GM13977 (cell line): ENCODE measurements around the gene PTPRJ.

Experiments used
- DNase-seq: peaks from one replicate; pipeline ENCODE4 v3.0.0; 2012; ENCODE audit warnings: low spot score
- in situ Hi-C: fragments of 300-500 bp; cut with MboI; formaldehyde crosslinking; loops from one replicate; pipeline ENCODE4 v1.12.0; 2022; ENCODE audit warnings: low sequenced_read_pairs, low pct_unique_long_range_greater_than_20kb, mixed read lengths, inconsistent platforms; ENCODE audit not compliant: unreplicated experiment
- TF ChIP-seq, protein P1 (sequence below): IDR thresholded peaks from 2 replicates; pipeline ENCODE4 v1.5.1; 2012; ENCODE audit warnings: mild to moderate bottlenecking, control low read depth; ENCODE audit not compliant: insufficient read depth; ENCODE audit errors: extremely low read depth, missing control alignments

The PTPRJ gene

DNA sequence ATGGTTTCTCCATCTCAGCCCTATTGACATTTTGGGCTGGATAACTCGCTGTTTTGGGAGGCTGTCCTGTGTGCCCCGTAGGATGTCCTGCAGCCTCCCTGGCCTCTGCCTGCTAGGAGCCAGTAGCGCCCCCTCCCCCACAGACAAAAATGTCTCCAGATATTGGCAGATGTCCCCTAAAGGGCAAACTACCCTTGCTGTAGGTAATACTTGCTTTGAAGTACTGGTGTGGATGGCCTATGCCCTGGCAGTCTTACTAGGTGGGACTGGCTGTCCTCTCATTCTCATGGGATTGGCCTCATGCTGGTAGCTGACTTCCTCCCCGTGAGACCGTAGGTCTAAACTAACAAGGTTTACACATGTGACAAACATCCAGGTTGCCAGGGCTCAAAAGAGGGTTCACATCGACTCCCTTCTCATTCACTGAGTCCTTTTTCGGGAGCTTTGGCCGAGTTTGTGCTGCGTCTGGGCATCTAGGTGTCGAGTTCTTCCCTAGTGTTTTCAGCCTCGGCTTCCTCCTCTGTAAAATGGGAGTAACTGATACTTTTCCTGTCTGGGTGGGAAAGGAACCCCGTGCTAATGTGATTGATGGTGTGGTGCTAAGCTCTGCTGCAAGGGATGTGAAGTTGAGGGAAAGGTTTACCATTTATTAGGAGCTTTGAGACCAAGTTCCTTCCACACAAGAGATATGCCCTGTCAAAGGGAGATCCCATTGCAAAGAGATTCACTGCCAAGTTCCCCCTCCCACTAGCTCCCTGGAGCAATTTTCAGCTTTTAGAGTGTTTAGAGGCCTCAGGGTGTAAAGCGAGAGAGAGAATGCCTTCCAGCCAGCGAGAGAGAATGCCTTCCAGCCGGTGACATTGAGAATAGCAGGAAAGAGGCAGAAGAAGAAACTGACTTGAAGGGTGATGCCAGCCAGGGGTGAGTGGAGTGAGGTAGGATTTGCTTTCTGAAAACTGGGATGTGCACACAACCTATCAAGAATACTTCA, 17.0 kb downstream of the PTPRJ start:
- TF ChIP-seq, protein P1, sequence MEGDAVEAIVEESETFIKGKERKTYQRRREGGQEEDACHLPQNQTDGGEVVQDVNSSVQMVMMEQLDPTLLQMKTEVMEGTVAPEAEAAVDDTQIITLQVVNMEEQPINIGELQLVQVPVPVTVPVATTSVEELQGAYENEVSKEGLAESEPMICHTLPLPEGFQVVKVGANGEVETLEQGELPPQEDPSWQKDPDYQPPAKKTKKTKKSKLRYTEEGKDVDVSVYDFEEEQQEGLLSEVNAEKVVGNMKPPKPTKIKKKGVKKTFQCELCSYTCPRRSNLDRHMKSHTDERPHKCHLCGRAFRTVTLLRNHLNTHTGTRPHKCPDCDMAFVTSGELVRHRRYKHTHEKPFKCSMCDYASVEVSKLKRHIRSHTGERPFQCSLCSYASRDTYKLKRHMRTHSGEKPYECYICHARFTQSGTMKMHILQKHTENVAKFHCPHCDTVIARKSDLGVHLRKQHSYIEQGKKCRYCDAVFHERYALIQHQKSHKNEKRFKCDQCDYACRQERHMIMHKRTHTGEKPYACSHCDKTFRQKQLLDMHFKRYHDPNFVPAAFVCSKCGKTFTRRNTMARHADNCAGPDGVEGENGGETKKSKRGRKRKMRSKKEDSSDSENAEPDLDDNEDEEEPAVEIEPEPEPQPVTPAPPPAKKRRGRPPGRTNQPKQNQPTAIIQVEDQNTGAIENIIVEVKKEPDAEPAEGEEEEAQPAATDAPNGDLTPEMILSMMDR = no peak
- in situ Hi-C loops = no loop called here
- no peak for DNase-seq

DNA sequence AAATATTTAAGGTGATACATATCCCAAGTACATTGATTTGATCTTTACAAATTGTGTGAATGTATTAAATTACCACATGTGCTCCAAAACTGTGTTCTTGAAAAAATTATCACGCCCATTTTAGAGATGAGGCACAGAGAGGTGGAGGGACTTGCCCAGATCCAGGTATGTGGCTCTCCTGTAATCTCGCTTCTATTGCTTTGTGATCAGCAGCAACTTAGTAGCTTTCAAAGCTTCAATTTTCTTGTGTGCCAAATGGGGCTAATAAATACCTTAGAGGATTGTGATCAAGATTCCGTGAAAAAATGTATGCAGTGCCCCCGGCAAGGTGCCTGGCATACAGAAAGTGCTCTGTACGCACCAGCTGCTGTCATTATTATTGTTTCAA, 18.0 kb downstream of the PTPRJ start:
- no peak for DNase-seq
- TF ChIP-seq, protein P1 = no peak
- in situ Hi-C loops = no loop called here

DNA sequence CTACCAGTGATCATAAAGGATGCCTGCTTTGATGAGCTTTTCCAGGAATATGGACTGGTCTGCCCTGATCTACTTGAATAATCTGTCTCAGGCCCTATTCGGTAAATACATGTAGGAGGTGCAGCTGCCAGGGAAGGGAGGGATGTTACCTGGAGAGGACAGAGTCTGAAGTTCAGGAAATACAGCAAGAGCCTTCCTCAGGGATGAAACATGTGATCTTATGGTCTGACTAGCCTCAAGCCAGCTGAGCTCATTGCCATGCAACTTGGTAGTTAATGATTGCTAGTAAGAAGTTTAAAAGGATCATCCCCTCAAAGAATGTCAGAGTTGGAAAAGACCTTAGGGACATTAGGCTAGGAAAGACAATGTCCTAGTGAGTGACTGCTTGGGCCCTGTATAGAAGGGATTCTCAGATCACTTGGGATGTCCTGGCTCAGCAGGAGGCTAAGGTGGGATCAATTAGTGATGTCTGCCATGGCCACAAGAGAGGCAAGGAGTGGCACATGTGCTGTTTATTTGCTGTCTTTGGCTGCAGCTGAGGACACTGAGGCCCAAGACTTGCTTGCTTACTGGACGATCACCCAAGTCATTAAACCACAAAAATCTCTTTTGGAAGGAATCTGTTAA, 18.5 kb downstream of the PTPRJ start:
- no peak for DNase-seq

DNA sequence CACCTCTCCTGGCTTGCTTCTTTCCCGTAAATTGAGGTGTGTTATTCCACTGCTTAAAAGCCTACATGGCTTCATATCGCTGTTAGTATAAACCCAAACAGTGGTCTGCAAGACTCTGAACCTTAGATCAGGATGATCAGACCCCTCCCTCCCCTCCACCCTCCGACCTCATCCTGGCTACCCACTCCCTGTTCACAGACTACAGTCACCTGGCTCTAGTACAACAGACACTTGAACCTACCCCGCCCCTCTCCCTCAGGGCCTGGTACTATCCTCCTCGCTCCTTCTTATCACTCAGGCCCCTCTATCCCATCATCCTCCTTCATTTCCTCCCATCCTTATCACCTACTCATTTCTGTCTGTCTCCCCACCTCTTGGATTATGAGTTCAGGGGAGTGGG, 20.1 kb downstream of the PTPRJ start:
- in situ Hi-C loops = no loop called here
- no peak for DNase-seq
- TF ChIP-seq, protein P1 = no peak

More for the DNA sequence above, 18.5 kb downstream of the PTPRJ start:
- in situ Hi-C loops = no loop called here
- TF ChIP-seq, protein P1 = no peak

DNA sequence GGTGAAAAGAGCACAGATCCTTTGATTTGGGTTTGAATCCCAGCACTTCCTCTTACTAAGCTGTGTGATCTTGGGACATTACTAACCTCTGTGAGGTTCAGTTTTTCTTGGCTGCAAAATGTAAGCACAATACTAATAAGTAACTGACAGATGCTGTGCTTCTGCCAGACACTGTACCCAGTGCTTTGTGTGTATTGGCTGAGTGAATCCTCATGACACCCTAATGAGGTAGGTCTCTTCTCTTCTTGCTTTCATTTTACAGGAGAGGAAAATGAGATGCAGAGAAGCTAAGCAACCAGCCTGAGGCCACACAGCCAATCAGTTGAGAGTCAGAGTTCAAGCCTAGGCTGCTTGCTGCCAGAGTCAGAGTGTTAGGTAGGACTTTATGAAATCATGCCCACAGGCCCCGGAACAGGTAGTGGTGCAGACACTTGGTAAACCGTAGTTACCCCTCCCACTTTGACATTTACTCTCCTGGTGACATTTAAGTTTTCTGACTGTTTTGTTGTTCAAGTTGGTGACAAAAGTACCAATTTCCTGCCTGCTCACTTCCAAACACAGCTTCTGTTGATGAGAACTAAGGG, 21.2 kb downstream of the PTPRJ start:
- DNase-seq = no peak
- TF ChIP-seq, protein P1 = no peak
- in situ Hi-C loops = no loop called here

DNA sequence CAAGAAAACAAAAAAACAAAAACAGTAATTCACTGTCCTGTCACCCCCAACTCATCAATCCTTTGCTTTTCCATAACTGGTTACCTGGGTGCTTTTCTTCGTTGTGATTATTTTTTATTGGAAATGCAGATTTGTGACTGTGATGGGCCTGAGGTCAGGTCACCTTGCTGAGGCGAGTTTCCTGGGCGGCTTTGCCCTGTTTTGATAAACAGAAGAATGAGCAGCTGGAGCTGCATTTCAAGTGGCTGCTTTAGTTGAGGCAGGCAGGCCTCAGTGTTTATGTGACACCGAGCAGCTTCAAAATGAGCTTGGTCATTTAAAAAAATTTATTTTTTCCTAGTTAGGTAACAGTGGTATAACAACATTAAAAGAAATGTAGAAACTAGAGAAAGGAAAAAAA, 22.2 kb downstream of the PTPRJ start:
- in situ Hi-C loops = no loop called here
- DNase-seq = no peak
- TF ChIP-seq, protein P1 = no peak
